Measurements from ENCODE around the gene SYNDIG1L. TPM values are rescaled to one million over a fixed set of nuclear protein-coding genes. Genes with fewer than 3 reads are reported as not detected.

SYNDIG1L gene
- total and polyA plus RNA-seq, 9 of the 15 experiments (the other 6 are each of a cell fraction or from before 2014, with no cell fraction given): not detected

DNA sequence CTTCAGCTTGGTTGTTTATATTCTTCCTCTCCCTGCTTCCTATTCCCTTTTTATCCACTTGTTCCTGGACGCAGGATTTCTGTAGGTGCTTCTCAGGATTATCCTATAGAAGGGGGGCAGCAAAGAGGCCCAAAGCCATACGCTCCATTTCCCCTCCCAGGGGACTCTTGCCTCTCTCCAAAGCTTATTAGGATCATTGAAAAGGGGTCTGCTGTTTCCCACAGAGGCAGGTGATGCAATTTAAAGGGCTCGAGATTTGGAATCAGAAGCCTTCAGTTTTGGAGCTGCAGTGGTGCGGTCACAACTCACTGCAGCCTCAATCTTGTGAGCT is 31.5 kb upstream of the SYNDIG1L start:
- Histone ChIP-seq H3K27me3 (ENCODE audit: control insufficient read depth in 2 of 2, insufficient read depth in 2 of 2, low read length in 2 of 2) (peaks cover 4 to 51% of the 10 kb centered on the region in 2 experiments; a peak in 4 of 5 replicates), H4K20me1 (replicated peaks; ENCODE audit: control insufficient read depth, insufficient read depth, low read length) (no peaks in the 10 kb centered on the region)
- CTCF ChIA-PET (ENCODE audit: low intra/inter-chr PET ratio): no interaction called here

More for the DNA sequence above, 31.5 kb upstream of the SYNDIG1L start:
- Histone ChIP-seq H3K4me1 (replicated peaks in 1 of 2; ENCODE audit: control insufficient read depth in 2 of 2, insufficient read depth in 2 of 2, low read length in 2 of 2) (no peaks in the 10 kb centered on the region; a peak in 1 of 5 replicates), H2AFZ (ENCODE audit: low read depth, low read length) (no peak overlapping the region), H3K4me3 (no peak overlapping the region), H3K36me3 (ENCODE audit: control insufficient read depth, insufficient read depth, low read length) (no peaks in the 10 kb centered on the region), H3K9me3 (replicated peaks; ENCODE audit: control insufficient read depth, insufficient read depth, low read depth, low read length) (no peaks in the 10 kb centered on the region), H3K9me1 (ENCODE audit: control insufficient read depth, insufficient read depth, low read length) (no peaks in the 10 kb centered on the region), H3K27ac (ENCODE audit: extremely low read depth, low read depth, low read length) (no peak overlapping the region), H3K9ac (ENCODE audit: insufficient read depth in 1 of 2, low read depth in 2 of 2, low read length in 2 of 2) (no peak overlapping the region), H3K79me2 (ENCODE audit: control insufficient read depth, insufficient read depth, low read length) (no peaks in the 10 kb centered on the region), H3K4me2 (ENCODE audit: insufficient read depth, low read length) (no peak overlapping the region)
- POLR2A ChIA-PET: interaction anchor here (0.6 to 0.9 kb wide), 2 partner anchors 45 to 95 kb away, joined by 3 read pairs; no protein-coding TSS in a partner anchor
- intact Hi-C loops (cut with micrococcal nuclease): loop anchor here (5.0 kb wide), 1 partner anchor 35 kb away; the partner anchor contains the start of genes ISCA2 and NPC2
- FAIRE-seq (no peak), ATAC-seq (no peak), DNase-seq (ENCODE audit: extremely low read depth in 1 of 4, low spot score in 3 of 4) (no peak)
- TF ChIP-seq ZKSCAN8 (CRISPR knock-in tag; IDR thresholded peaks at IDR 0.05) (no peak), SMAD4 (CRISPR knock-in tag; conservative IDR thresholded peaks at IDR 0.05) (no peak), TCF7L2 (IDR thresholded peaks at IDR 0.05; ENCODE audit: low read depth, low read length) (no peak), FOXJ3 (CRISPR knock-in tag; IDR thresholded peaks at IDR 0.05) (no peak), PCBP2 (IDR thresholded peaks at IDR 0.05; ENCODE audit: low read depth, low read length, poor library complexity, severe bottlenecking) (no peak), ZNF695 (CRISPR knock-in tag; IDR thresholded peaks at IDR 0.05) (no peak), CCNT2 (IDR thresholded peaks at IDR 0.05; ENCODE audit: borderline replicate concordance, extremely low read depth, insufficient read length, low read depth, low read length) (no peak), STAT5B (CRISPR knock-in tag; IDR thresholded peaks at IDR 0.05) (no peak), ZC3H11A (IDR thresholded peaks at IDR 0.05; ENCODE audit: low read depth, low read length) (no peak), YBX1 (IDR thresholded peaks at IDR 0.05) (no peak), HNRNPLL (IDR thresholded peaks at IDR 0.05; ENCODE audit: low read depth, low read length, poor library complexity, severe bottlenecking) (no peak), POLR3G (IDR thresholded peaks at IDR 0.05; ENCODE audit: extremely low read depth, insufficient read length, insufficient replicate concordance) (no peak), ZNF507 (tag; conservative IDR thresholded peaks at IDR 0.05) (no peak), TCFL5 (CRISPR knock-in tag; conservative IDR thresholded peaks at IDR 0.05) (no peak), ZZZ3 (IDR thresholded peaks at IDR 0.05) (no peak), LCOR (CRISPR knock-in tag; IDR thresholded peaks at IDR 0.05) (no peak)
- TF ChIP-seq, protein P1, sequence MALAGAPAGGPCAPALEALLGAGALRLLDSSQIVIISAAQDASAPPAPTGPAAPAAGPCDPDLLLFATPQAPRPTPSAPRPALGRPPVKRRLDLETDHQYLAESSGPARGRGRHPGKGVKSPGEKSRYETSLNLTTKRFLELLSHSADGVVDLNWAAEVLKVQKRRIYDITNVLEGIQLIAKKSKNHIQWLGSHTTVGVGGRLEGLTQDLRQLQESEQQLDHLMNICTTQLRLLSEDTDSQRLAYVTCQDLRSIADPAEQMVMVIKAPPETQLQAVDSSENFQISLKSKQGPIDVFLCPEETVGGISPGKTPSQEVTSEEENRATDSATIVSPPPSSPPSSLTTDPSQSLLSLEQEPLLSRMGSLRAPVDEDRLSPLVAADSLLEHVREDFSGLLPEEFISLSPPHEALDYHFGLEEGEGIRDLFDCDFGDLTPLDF (CRISPR knock-in tag; IDR thresholded peaks at IDR 0.05): no peak
- TF ChIP-seq, protein P2, sequence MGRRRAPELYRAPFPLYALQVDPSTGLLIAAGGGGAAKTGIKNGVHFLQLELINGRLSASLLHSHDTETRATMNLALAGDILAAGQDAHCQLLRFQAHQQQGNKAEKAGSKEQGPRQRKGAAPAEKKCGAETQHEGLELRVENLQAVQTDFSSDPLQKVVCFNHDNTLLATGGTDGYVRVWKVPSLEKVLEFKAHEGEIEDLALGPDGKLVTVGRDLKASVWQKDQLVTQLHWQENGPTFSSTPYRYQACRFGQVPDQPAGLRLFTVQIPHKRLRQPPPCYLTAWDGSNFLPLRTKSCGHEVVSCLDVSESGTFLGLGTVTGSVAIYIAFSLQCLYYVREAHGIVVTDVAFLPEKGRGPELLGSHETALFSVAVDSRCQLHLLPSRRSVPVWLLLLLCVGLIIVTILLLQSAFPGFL (CRISPR knock-in tag; IDR thresholded peaks at IDR 0.05): no peak
- in situ Hi-C loops (cut with MboI): no loop called here
- 0% methylated on average over 4 of the region's 4 CpGs for WGBS (ENCODE audit: insufficient coverage, low coverage, missing lambda C conversion rate)
- BruUV-seq (replicated peaks): no TSS peak

All from K562 (cell line).